NCI-H446 treated with DMSO at 0.1 percent for 48 hours (cell line): ENCODE data around the gene BHLHA9.
"Not testable (repeated sequence)": the region's sequence is repeated elsewhere in the genome, so short reads cannot be mapped to it uniquely, and the experiment has no call there.

Source experiments
- DNase-seq: peaks from one replicate; lab custom pipeline; 2025; lab: John Stamatoyannopoulos, UW

Gene BHLHA9

GRCh38 chr17:1300371-1300905 is 30.2 kb downstream of the BHLHA9 start:
- no peak for DNase-seq

- DNase-seq: no peak
Observed at GRCh38 chr17:1301546-1301945, 31.3 kb downstream of the BHLHA9 start.

GRCh38 chr17:1302761-1303160 is 32.5 kb downstream of the BHLHA9 start:
- no peak for DNase-seq

- DNase-seq: no peak
Observed at GRCh38 chr17:1304522-1304921, 34.3 kb downstream of the BHLHA9 start.

- no peak for DNase-seq
Observed at GRCh38 chr17:1304962-1305563, 34.8 kb downstream of the BHLHA9 start.

GRCh38 chr17:1307829-1308228 is 37.6 kb downstream of the BHLHA9 start:
- not testable (repeated sequence) for DNase-seq

GRCh38 chr17:1312261-1312870 is 42.1 kb downstream of the BHLHA9 start:
- no peak for DNase-seq

GRCh38 chr17:1313270-1314005 is 43.2 kb downstream of the BHLHA9 start:
- no peak for DNase-seq

- DNase-seq: no peak
Observed at GRCh38 chr17:1315409-1315808, 45.2 kb downstream of the BHLHA9 start.

GRCh38 chr17:1315891-1316403 is 45.7 kb downstream of the BHLHA9 start:
- DNase-seq: no peak
